K562 (cell line): ENCODE results near the gene NPFFR1.

Source experiments
- IRF2 ChIP-seq: sonication (generic); formaldehyde crosslinking; IDR thresholded peaks from 2 replicates; pipeline ENCODE4 v1.8.1; 2022; ENCODE audit warnings: mild to moderate bottlenecking, missing genetic modification reagents
- TAF1 ChIP-seq: IDR thresholded peaks from 2 replicates; pipeline ENCODE4 v1.6.1; 2011; ENCODE audit warnings: mild to moderate bottlenecking, low read length, moderate library complexity; ENCODE audit not compliant: insufficient read depth, control insufficient read depth, severe bottlenecking; ENCODE audit errors: extremely low read depth
- ZZZ3 ChIP-seq: fragments of 450-650 bp; IDR thresholded peaks from 2 replicates; pipeline ENCODE4 v1.6.1; 2016; ENCODE audit warnings: antibody characterized with exemption, mild to moderate bottlenecking, moderate library complexity

DNA sequence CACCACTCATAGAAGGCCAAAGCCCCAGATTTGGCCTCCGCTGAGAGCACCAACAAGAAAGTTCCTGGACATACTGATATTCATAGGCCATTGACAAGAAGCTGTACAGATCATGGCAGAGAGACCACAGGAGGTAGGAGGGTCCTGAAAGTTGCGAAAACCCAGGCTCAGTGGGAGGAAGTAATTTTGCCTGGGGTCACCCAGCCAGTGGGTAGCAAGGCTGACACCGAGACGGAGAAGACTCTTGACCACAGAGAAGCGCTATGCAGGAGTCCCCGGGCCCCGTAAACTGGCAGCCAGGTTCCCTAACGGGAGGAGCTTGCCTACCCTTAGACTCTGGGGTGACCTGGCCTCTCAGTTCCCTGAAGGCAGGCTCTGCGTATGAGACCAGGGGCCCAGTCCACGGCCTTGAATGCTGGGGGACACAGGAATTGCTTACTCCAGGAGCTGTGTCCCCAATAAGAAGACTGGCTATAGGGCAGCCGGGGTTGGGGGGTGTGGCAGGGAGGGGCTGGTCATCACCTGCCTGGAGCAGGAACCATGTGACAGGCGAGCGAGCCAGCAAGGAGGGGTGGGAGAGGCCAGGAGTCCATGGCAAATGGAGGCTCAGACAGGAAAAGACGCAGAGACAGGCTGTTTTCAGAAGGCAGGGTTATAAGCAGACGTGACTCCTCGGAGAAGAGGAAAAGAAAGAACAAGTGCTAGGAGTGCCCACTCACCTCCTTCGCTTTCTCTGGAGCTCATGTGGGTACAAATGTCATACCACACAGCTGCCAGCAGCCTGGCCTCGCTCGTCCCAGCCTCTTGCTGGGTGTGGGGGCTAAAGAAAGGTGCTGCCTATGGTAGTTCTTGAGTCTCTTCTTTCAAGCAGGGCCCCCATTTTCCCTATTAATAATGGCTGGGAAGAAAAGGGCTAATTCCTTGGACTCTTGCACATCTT is 24.6 kb upstream of the NPFFR1 start:
- TF ChIP-seq ZZZ3, result no peak
- no peak for TF ChIP-seq TAF1
- no peak for TF ChIP-seq IRF2 (CRISPR knock-in tag)
